Measurements from ENCODE around the gene CCDC167. TPM values are rescaled to one million over a fixed set of nuclear protein-coding genes. Genes with fewer than 3 reads are reported as not detected.
A peak's percentile ranks its signal among the peaks of the same experiment; 100 is the strongest.

Gene CCDC167
- total RNA-seq (ENCODE audit: low replicate concordance): 28.1 and 38.3 TPM in 2 replicates
- long read RNA-seq, transcript CCDC167-201 (4 exons, 619 nt): major isoform, 6 of 6 reads
- long read RNA-seq, partial matches to known transcripts: 0 of 6 reads
- long read RNA-seq, other reads (novel, unspliced or antisense): 0 of 6 reads

DNA sequence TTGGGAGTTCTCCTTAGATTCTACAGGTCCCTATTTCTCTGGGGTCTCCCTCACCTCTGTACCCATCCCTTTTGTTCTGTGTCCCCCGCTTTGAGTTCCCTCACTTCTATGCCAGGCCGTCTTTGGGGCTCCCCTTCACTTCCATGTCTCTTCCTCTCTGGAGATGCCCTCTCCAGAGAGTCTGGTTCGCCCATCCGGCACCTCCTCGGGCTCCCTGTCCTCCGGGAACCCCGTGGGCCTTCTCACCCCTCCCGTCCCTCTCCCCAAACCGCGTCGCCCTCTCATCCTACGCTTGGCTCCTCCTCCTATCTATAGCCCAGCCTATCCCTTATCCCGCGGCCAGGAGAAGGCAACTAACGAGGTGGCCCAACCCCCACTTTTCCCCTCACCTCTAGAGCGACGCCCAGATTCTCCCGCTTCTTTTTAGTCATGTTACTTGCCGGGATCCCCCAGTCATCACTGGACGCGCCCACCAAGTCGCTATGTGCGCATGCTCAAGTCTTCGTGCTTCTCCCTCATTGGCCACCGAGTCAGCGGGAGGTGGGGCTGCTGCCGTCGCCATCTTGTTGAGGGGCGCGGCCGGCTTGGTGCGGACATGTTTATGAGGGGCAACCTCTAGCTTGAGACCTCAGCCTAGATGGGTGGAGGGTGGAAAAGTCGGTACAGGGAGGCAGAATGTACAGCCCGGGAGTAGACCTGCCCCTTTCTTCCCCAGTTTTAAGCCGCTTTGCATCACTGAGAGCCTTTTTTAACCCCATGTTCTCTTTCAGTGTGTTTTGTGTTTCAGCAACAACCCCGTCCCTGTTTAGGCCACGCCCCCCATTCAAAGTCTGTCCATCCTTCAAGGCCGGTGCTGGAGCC, at the start of gene CCDC167:
Gene CCDC167, minus strand, starts transcription at position 461 of the 861 bp plus-strand sequence. Its CDS starts 30 bp downstream, at position 431.
- Mint-ChIP-seq H3K27ac (peak within 1 kb of the TSS; percentile 92), H3K4me1 (ENCODE audit: unreplicated experiment) (peaks cover 20% of the 10 kb centered on the region), H3K9me3 (no peaks in the 10 kb centered on the region), H3K4me3 (peak within 1 kb of the TSS; percentile 97), H3K27me3 (no peaks in the 10 kb centered on the region), H3K36me3 (no peaks in the 10 kb centered on the region)
- peak; percentile 98 for DNase-seq (ENCODE audit: extremely low spot score, unreplicated experiment)
- TF ChIP-seq, protein P1, sequence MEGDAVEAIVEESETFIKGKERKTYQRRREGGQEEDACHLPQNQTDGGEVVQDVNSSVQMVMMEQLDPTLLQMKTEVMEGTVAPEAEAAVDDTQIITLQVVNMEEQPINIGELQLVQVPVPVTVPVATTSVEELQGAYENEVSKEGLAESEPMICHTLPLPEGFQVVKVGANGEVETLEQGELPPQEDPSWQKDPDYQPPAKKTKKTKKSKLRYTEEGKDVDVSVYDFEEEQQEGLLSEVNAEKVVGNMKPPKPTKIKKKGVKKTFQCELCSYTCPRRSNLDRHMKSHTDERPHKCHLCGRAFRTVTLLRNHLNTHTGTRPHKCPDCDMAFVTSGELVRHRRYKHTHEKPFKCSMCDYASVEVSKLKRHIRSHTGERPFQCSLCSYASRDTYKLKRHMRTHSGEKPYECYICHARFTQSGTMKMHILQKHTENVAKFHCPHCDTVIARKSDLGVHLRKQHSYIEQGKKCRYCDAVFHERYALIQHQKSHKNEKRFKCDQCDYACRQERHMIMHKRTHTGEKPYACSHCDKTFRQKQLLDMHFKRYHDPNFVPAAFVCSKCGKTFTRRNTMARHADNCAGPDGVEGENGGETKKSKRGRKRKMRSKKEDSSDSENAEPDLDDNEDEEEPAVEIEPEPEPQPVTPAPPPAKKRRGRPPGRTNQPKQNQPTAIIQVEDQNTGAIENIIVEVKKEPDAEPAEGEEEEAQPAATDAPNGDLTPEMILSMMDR (conservative IDR thresholded peaks at IDR 0.05): no peak

DNA sequence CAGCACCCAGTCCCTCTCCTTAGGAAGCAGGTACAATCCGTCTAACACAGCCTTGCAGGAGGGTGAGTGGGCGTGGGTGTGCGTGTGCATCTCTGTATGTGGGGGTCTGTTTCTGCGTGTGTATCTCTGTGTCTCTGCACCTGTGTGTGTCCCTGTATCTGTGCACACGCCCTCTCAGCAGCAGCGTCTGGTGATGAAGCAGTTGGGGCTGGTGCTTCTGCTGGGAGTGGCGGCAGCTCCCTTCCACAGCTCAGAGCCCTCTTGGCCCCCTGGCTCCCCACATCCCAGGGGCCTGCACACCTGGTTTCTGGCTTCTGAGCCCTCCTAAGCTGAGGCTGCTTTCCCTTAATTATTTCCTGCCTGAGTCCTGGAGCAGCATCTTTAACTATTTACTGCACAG, 49.5 kb upstream of the CCDC167 start:
- H3K4me3 Mint-ChIP-seq: no peak overlapping the region
- DNase-seq (ENCODE audit: extremely low spot score, unreplicated experiment): no peak
- no peaks in the 10 kb centered on the region for H3K36me3 Mint-ChIP-seq
- TF ChIP-seq, protein P1 (conservative IDR thresholded peaks at IDR 0.05): no peak
- H3K4me1 Mint-ChIP-seq (ENCODE audit: unreplicated experiment): peaks cover 25% of the 10 kb centered on the region
- H3K27me3 Mint-ChIP-seq: peaks cover 9% of the 10 kb centered on the region
- no peak overlapping the region for H3K27ac Mint-ChIP-seq
- no peaks in the 10 kb centered on the region for H3K9me3 Mint-ChIP-seq

DNA sequence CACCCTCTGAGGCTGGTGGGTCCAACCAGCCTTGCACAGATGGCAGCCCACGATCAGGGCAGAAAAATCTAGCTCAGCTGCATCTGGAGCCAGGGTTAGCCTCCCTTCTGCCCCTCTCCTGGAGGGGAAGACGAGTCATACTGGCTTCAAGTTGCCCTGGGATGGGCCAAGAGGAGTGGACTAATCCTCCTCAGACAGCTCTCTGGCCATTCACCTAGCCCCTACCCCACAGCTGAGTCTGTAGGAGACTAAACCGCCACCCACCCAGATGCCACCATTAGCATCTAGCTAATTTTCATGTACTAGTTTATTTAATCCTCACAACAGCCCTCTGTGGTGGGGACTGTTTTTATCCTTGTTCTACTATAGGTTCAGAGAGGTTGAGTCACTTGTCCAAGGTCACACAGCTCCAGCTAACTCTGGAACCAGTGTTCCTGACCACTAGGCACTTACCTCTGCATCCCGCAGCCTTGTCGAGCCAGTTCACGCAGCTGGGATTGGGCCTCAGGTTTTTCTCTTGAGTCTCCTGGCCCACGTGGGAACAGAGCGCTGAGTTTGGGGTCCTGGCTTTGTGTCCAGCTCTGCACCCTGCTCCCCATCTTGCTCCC, 48.5 kb upstream of the CCDC167 start:
- H3K4me1 Mint-ChIP-seq (ENCODE audit: unreplicated experiment): peaks cover 17% of the 10 kb centered on the region
- no peaks in the 10 kb centered on the region for H3K36me3 Mint-ChIP-seq

DNA sequence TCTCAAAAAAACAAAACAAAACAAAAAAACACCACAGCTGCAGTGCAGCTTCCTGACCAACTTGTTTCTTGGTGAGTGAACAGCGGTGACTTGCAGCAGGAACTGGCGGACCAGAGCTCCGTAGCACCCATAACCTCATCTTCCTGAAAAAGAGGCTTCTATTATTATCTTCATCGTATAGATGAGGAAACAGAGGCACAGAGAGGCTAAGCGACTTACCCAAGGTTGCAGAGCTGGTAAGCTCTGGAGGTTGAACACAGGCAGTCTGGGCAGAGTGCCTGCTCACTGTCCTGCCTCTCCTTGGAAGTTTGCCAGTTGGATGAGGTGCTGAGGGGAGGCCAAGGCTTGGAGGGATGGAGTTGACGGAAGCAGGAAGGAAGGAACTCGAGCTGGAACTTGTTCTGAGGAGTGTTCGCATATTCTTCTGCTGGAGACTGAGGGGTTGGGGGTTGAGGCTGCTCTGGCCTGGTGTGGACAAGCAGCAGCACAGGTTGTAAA, 47.9 kb upstream of the CCDC167 start:
- Mint-ChIP-seq H3K4me3 (no peak overlapping the region), H3K4me1 (ENCODE audit: unreplicated experiment) (peaks cover 17% of the 10 kb centered on the region), H3K9me3 (no peaks in the 10 kb centered on the region)

More for the DNA sequence above, 48.5 kb upstream of the CCDC167 start:
- TF ChIP-seq, protein P1 (conservative IDR thresholded peaks at IDR 0.05): no peak
- DNase-seq (ENCODE audit: extremely low spot score, unreplicated experiment): no peak
- H3K9me3 Mint-ChIP-seq: no peaks in the 10 kb centered on the region
- peaks cover 6% of the 10 kb centered on the region for H3K27me3 Mint-ChIP-seq
- H3K27ac Mint-ChIP-seq: no peak overlapping the region
- no peak overlapping the region for H3K4me3 Mint-ChIP-seq

More for the DNA sequence above, 47.9 kb upstream of the CCDC167 start:
- Mint-ChIP-seq H3K36me3 (no peaks in the 10 kb centered on the region), H3K27me3 (peaks cover 6% of the 10 kb centered on the region), H3K27ac (peak overlapping the region; percentile 48)
- TF ChIP-seq, protein P1 (conservative IDR thresholded peaks at IDR 0.05): no peak
- DNase-seq (ENCODE audit: extremely low spot score, unreplicated experiment): no peak

All from type B pancreatic cell (in vitro differentiated cells).